Activated gamma-delta T cell treated with anti-CD3 and anti-CD28 coated beads, Interleukin-2, amount 50 U/mL, for 16 hours (primary cell): ENCODE data around the gene HSPG2.

ENCODE experiments used
- DNase-seq: peaks from one replicate; pipeline ENCODE4 v3.0.0-alpha.2; 2020; ENCODE audit warnings: low read depth

HSPG2 gene

DNA sequence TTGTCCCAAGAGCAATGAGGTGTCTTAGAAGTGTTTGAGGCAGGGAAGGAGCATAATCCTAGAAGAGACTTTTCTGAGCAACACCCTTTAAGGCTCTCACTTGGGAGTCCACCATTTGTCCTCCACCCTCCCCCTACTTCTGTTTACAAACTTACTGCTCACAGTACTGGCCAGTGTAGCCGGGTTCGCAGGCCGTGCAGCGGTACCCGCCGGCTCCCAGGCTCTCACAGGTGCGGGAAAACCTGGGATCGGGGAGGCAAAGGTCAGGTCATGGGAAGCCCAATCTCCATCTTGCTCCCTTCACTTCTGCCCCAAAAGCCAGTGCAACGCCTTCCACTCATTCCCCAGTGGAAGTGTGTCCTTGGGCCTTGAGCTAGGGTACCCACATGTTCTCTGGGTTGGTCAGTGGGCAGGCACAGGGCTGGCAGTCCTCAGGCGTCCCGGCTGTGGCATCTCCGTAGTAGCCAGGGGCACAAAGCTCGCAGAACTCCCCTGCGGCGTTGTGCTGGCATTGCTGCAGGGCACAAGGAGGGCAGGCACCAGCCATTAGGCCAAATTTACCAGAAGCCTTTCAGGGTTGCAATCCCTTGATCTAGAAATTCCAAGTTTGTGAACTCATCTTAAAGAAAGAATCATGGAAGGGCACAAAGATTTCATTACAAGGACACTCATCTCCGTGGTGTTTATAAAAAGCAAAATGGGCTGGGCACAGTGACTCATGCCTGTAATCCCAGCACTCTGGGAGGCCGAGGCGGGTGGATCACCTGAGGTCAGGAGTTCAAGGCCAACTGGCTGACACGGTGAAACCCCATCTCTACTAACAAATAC is 75.3 kb downstream of the HSPG2 start:
- no peak for DNase-seq

- DNase-seq = no peak
Measured at GRCh38 chr1:21860971-21861370, 76.1 kb downstream of the HSPG2 start.

GRCh38 chr1:21859669-21860179 is 77.4 kb downstream of the HSPG2 start:
- DNase-seq = no peak

DNA sequence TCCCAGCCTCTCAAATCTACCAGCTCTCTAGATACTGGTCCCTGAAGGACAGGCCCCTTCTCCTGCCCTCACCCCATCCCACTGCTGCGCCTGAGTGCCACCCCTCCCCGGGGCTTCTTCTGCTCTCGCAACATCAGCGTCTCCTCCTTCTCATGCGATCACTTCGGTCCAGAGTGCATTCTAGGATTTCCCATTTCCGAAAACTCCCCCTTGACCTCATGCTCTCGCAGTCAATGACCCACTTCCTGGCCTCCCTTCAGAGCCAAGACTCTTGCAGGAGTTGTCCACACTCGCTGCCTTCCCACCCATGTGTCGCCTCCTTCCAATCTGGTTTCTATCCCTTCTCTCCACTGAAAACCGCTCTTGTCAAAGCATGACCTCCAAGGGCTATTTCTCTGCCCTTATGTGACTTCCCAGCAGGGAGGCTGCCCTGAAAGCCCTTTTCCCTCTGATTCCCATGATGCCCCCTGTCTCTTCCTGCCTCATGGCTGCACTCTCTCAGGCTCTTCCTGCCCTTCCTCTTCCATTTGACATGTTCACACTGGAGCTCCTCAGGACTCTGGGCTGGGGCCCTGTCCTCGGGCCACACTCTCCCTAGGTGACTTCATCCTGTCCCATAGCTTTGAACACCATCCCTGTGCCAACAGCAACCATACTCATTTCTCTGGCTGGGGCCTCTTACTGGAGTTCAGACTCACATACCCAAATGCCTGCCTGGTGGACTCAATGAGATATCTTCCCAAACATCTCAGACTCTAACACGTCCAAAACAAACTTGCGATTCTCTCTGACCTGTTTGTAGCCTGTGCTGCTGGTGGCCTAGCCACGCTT is 79.1 kb downstream of the HSPG2 start:
- no peak for DNase-seq

GRCh38 chr1:21857142-21857839 is 79.8 kb downstream of the HSPG2 start:
- DNase-seq = no peak

DNA sequence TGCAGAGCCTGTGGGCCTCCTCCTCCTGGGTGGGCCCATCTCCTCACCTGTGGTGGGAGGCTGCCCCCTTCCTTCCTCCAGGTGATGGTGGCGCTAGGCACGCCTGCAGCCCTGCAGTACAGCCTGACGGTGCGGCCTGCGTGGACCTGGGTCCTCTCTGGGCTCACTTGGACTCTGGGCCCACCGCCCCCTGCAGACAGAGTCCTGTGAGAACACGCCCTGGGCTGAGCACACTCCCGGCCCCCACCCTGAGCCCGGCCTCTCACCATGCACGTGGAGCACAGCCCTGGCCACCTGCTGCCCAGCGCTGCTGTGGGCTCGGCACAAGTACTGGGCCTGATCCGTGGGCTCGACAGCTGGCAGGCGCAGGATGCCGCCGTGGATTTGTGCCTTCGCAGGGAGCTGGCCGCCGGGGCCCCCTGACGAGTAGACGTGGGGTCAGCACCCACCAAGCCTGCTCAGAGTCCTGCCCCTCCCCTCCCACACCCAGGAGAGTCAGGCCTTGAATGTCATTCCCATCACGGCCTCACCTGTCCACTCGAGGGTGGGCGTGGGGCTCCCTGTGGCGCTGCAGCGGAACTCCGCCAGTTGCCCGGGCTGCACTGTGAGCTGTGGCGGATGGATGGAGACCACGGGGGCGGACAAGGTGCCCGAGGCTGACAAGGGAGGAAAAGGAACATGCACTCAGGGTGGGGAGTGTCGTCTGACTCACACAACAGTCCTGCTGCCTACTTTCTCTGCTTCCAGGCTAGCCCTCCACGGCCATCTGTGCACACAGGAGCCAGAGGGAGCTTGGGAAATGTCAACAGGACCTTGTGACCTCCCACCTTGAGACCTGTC is 81.6 kb downstream of the HSPG2 start:
- no peak for DNase-seq

GRCh38 chr1:21854751-21855131 is 82.4 kb downstream of the HSPG2 start:
- no peak for DNase-seq

DNA sequence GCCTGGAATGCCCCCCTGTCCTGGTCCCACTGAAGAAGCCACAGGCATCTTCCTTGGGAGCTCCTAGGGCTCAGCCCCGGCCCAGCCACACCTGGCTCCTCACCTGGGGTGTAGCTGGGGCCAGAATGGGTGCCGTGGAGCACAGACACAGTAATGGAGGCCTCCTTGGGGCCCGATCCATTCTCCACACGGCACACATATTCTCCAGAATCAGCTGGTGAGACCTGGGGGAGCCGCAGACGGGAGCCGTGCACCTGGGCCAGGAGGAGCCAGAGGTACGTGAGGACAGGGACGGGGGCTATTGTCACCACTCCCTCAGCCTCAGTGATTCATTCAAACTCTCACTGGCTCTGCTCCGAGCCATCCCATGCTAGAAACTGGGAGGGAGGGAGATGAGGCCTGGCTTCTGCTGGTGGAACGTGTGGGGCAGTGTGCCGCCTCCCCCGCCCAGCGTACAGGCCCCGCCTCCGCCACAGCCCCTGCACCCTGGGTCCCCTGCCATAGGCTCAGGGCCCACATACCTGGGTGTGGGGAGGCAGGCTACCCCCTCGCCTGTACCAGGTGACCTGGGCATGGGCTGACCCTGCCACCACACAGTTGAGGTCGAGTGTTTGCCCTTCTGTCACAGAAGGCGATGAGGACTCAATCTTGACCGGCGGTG is 82.9 kb downstream of the HSPG2 start:
- DNase-seq = no peak

DNA sequence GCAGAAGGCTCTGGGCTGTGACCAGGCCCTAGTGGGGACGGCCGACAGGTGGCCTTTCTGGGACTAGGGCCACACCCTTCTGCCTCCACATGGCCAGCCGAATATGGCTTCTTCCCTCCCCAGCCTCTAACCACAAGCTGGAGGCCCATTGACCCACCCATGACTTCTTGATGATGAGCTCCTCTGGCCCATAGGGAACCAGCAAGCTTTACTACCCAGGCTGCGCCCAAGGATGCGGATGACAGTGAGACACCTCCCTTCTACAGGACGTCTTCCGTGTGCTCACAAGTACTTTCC is 84.0 kb downstream of the HSPG2 start:
- DNase-seq = no peak

- DNase-seq = no peak
Measured at GRCh38 chr1:21852282-21853130, 84.6 kb downstream of the HSPG2 start.

GRCh38 chr1:21851430-21852250 is 85.5 kb downstream of the HSPG2 start:
- DNase-seq = no peak

DNA sequence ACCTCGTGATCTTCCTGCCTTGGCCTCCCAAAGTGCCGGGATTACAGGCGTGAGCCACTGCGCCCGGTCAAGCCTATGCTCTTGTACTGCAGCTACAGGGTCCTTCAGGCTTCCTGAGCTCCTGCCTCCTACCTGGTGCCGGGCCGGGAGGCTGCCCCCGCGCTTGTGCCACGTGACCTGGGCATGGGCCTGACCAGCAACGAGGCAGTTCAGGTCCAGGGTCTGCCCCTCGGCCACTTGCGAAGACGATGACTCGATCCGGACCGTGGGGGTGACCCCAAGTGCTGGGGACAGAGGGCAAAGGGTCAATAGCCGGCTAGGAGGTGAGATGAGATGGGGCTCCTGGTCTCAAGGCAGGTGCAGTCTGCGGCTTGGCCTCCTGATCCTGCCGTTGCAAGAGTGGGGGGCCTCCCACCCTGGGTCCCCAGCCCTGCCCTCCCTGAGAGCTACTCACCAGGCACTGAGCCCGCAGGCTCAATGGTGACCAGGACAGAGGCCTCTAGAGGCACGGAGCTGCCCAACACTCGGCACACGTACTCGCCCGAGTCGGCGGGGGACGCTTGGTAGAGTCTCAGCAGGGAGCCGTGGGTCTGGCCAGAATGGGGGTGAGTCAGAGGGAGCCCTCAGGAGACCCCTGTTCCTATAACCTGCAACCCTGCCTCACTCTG is 87.1 kb downstream of the HSPG2 start:
- DNase-seq = no peak

DNA sequence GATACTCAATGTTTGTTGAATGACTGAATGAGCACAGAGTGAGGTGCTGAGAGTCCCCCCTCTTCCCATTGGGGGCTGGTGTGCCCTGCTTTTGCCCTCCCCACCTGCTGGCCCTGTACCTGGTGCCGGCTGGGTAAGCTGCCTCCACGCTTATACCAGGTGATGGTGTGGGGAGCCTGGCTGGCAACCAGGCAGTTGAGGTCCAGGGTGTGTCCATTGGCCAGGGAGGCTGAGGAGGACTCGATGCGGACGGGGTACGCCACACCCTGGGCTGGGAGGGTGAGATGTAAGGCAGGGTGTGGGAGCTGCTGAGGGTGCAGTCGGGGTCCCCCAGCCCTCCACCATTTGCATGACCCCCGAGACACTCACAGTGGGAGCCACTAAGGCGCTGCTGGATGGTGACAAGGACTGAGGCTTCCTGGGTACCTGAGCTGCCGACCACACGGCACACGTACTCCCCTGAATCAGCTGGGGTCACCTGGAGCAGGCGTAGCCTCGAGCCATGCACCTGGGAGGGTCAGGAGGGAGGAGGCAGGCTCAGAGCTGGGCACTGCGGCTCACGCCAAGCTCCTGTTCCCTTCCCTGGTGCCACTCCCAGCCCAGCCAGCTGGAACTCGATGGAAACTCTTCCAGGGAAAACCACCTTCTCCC is 88.5 kb downstream of the HSPG2 start:
- DNase-seq = no peak

DNA sequence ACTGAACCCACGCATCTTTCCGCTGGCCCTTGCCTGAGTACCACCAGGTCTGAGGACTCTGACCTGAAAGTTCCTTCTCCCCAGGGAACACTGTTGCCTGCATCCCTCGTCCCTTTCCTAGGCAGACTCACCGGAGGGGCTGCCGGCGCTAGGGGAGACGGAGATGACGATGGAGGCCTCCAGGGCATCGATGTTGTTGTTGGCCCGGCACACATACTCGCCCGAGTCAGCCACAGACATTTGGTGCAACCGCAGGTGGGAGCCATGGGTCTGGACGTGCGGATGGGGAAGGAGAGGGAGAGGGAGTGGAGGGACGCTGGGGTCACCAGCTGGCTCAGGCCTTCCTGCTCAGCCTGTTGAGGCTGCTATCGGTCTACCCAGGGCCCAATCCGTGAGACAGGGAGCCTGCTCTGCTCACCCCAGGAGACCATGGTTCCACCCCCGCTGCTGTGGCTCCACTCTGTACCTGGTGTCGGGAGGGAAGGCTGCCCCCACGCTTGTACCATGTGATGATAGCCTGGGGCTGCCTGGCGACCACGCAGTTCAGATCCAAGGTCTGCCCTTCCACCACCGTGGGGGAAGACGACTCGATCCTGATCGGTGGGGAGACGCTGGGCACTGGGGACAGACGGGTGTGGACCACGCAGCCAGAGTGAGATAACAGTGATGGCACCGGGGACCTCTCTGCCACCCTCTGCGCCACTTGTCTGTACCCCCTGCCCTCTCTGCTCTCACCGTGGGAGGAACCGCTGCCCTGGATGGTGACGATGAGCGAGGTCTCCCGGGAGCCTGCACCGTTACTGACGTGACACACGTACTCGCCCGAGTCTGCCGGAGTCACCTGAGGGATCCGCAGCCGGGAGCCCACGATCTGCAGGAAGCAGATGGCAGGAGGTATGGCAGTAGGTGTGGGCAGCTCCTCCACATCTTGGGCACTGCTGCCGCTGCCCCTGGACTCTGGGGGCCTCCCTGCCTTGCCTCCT is 89.6 kb downstream of the HSPG2 start:
- DNase-seq = no peak

DNA sequence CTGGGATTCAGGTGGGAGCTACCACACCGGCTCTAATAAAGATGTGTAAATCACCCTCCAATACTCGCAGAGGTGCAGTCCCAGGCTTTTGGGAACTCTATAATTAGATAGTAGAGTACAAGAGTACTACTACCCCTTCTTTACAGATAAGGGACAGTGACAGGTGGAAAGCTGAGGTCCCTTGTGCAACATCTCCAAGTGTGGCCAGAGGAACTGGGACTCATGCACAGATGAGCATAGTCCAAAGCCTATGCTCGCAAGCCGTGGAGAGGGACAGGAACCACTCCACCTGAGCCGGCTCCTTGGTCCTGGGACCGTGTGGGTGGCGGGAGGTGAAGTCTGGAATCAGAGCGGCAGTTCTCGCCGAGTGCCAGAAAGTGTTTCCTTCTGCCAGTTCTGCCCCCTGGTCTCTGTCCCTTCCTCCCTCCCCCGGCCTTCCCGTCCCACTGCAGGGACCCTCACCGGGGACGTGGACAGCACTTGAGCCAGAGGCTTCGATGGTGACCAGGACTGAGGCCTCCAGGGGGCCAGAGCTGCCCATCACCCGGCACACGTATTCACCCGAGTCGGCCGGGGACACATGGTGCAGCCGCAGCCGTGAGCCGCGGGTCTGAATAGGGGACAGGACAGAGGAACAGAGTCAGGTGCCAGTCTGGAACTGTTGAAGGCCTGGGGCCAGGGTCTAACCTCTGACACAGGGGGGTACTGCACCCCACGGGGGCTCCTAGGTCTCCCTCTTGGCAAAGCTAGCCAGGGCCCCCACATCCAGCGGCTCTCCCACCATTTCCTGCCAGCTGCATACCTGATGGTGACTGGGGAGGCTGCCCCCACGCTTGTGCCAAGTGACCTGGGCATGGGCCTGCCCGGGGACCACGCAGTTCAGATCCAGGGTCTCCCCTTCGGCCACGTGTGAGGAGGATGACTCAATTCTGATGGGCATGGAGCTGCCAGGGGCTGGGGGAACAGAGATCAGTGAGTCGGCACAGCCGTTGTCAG is 91.2 kb downstream of the HSPG2 start:
- DNase-seq = no peak

- no peak for DNase-seq
Measured at GRCh38 chr1:21843996-21844395, 93.1 kb downstream of the HSPG2 start.
